Endothelial cell of umbilical vein (primary cell): ENCODE measurements around the gene RGSL1. TPM values are rescaled to one million over a fixed set of nuclear protein-coding genes. Genes with fewer than 3 reads are reported as not detected.

ENCODE experiments used
- Bru-seq: library from RNA; stranded (reverse); fragments of 400-500 nt; gene quantifications from one replicate; lab custom pipeline; 2021; lab: Mats Ljungman, UMichigan
- BruChase-seq, 2 experiments: library from RNA; stranded (reverse); fragments of 400-500 nt; gene quantifications; one replicate each; lab custom pipeline; 2021; lab: Mats Ljungman, UMichigan
- BruUV-seq: library from RNA; stranded (reverse); fragments of 400-500 nt; replicated peaks from 2 replicates; lab custom pipeline; 2021; lab: Mats Ljungman, UMichigan
- CTCF ChIA-PET: fragments of 300-600, 350-600 bp; sonication (Branson Sonifier 250); formaldehyde crosslinking; loops from one replicate; lab custom pipeline; 2021; ENCODE audit warnings: antibody characterized with exemption, inconsistent platforms; lab: Charles Lee
- POLR2A ChIA-PET: fragments of 300-600, 350-600 bp; sonication (Branson Sonifier 250); formaldehyde crosslinking; loops from one replicate; lab custom pipeline; 2021; ENCODE audit warnings: antibody characterized with exemption, inconsistent platforms; lab: Charles Lee
- DNase-seq: peaks from one replicate; pipeline ENCODE4 v3.0.0-alpha.2; 2011; ENCODE audit warnings: low read depth, low spot score
- FAIRE-seq: peaks from 2 replicates; lab custom pipeline; 2011; peaks lifted over from hg19 to GRCh38; lab: Jason Lieb, UNC
- H2AFZ ChIP-seq: 2 replicates; pipeline ENCODE4 v1.6.0; 2012; ENCODE audit warnings: low read depth, low read length, control low read depth, inconsistent platforms
- H3K27ac ChIP-seq: 2 replicates; pipeline ENCODE4 v1.5.1; 2011; ENCODE audit warnings: low read depth, mild to moderate bottlenecking, control low read depth, low read length, moderate library complexity; ENCODE audit not compliant: insufficient read depth
- H3K27me3 ChIP-seq, 2 experiments: 2 replicates each; pipeline versions ENCODE4 v1.6.0 to v1.6.1; 2011; ENCODE audit warnings: low read length in 2 of 2, mixed read lengths in 1 of 2; ENCODE audit not compliant: control insufficient read depth in 2 of 2, insufficient read depth in 2 of 2
- H3K36me3 ChIP-seq, 2 experiments: 2 replicates in 1 of 2; 3 replicates in 1 of 2; pipeline ENCODE4 v1.5.1; 2011; ENCODE audit warnings: low read length in 2 of 2, mild to moderate bottlenecking in 1 of 2, moderate library complexity in 1 of 2; ENCODE audit not compliant: control insufficient read depth in 2 of 2, insufficient read depth in 2 of 2; ENCODE audit errors: extremely low read depth in 1 of 2
- H3K4me1 ChIP-seq: 3 replicates; pipeline ENCODE4 v1.5.1; 2011; ENCODE audit warnings: mild to moderate bottlenecking, low read length; ENCODE audit not compliant: control insufficient read depth, insufficient read depth; ENCODE audit errors: extremely low read depth
- H3K4me2 ChIP-seq: 2 replicates; pipeline ENCODE4 v1.6.1; 2011; ENCODE audit warnings: low read length, control low read depth, mixed read lengths; ENCODE audit not compliant: insufficient read depth
- H3K4me3 ChIP-seq, 3 experiments: fragments of 200-600 bp in 1 of 3; sonication (generic), shearing (Covaris generic) in 1 of 3; replicated peaks in 1 of 3; 2 replicates each; pipeline ENCODE4 v1.5.1; 2011 to 2016; ENCODE audit warnings: control low read depth in 3 of 3, low read length in 3 of 3, mild to moderate bottlenecking in 2 of 3, inconsistent platforms in 1 of 3, low read depth in 1 of 3, moderate library complexity in 1 of 3; ENCODE audit not compliant: insufficient read depth in 1 of 3
- H3K79me2 ChIP-seq: 2 replicates; pipeline ENCODE4 v1.6.0; 2012; ENCODE audit warnings: low read length, inconsistent platforms; ENCODE audit not compliant: control insufficient read depth, insufficient read depth
- H3K9ac ChIP-seq: replicated peaks from 2 replicates; pipeline ENCODE3; 2011; ENCODE audit warnings: low read length, control low read depth; ENCODE audit not compliant: insufficient read depth; ENCODE audit errors: extremely low read depth
- H3K9me1 ChIP-seq: replicated peaks from 3 replicates; pipeline ENCODE4 v1.6.0; 2011; ENCODE audit warnings: mild to moderate bottlenecking, low read length; ENCODE audit not compliant: control insufficient read depth, insufficient read depth; ENCODE audit errors: extremely low read depth
- H3K9me3 ChIP-seq: replicated peaks from 2 replicates; pipeline ENCODE4 v1.5.1; 2012; ENCODE audit warnings: low read length, inconsistent platforms; ENCODE audit not compliant: control insufficient read depth, insufficient read depth
- H4K20me1 ChIP-seq: replicated peaks from 2 replicates; pipeline ENCODE3; 2011; ENCODE audit warnings: mild to moderate bottlenecking, low read length; ENCODE audit not compliant: control insufficient read depth, insufficient read depth; ENCODE audit errors: extremely low read depth
- CTCF ChIP-seq, 2 donors: IDR thresholded peaks; 1 replicate in 1 of 2; 2 replicates in 1 of 2; pipeline ENCODE4 v1.5.1; 2011; ENCODE audit warnings: low read length in 2 of 2, mild to moderate bottlenecking in 2 of 2, moderate library complexity in 2 of 2, control low read depth in 1 of 2, inconsistent platforms in 1 of 2, low read depth in 1 of 2; ENCODE audit not compliant: insufficient read depth in 1 of 2; ENCODE audit errors: extremely low read depth in 1 of 2
- EZH2 ChIP-seq: IDR thresholded peaks from 2 replicates; pipeline ENCODE4 v1.6.1; 2012; ENCODE audit warnings: borderline replicate concordance, low read depth, mild to moderate bottlenecking, moderate library complexity, low read length, inconsistent platforms; ENCODE audit not compliant: severe bottlenecking
- FOS ChIP-seq: IDR thresholded peaks from 2 replicates; pipeline ENCODE4 v1.6.1; 2011; ENCODE audit warnings: mild to moderate bottlenecking, low read length, moderate library complexity, borderline replicate concordance; ENCODE audit not compliant: insufficient read depth
- GATA2 ChIP-seq: IDR thresholded peaks from 2 replicates; pipeline ENCODE4 v1.7.0; 2011; ENCODE audit warnings: low read depth, mild to moderate bottlenecking, moderate library complexity, mixed read lengths, low read length; ENCODE audit not compliant: insufficient read length, insufficient read depth
- JUN ChIP-seq: IDR thresholded peaks from 2 replicates; pipeline ENCODE4 v1.6.1; 2011; ENCODE audit warnings: borderline replicate concordance, low read depth; ENCODE audit not compliant: insufficient read length, insufficient read depth
- MYC ChIP-seq: IDR thresholded peaks from one replicate; pipeline ENCODE4 v1.6.1; 2011; ENCODE audit warnings: mild to moderate bottlenecking, low read depth, low read length
- POLR2A ChIP-seq: IDR thresholded peaks from 2 replicates; pipeline ENCODE4 v1.6.1; 2012; ENCODE audit warnings: low read depth, mild to moderate bottlenecking, control low read depth, low read length
- POLR2AphosphoS5 ChIP-seq: IDR thresholded peaks from 2 replicates; pipeline ENCODE4 v1.6.1; 2012; ENCODE audit warnings: low read depth, mild to moderate bottlenecking, control low read depth, low read length, moderate library complexity; ENCODE audit not compliant: insufficient read depth
- dilution Hi-C: fragments of 300-500 bp; cut with MboI; formaldehyde crosslinking; loops from one replicate; pipeline ENCODE4 v1.15.0; 2019; ENCODE audit warnings: low sequenced_read_pairs; ENCODE audit not compliant: extremely low pct_ligation_motif_present
- intact Hi-C: fragments of 100-400 bp; cut with micrococcal nuclease; formaldehyde crosslinking; loops from one replicate; pipeline ENCODE4 v1.10.0; 2022
- long read RNA-seq: library from polyadenylated mRNA; stranded (forward); transcript quantifications from one replicate; pipeline ENCODE4 v2.0.0, GENCODE V29; 2021
- polyA minus RNA-seq, 3 experiments: library from RNA; depleted of rRNA, polyadenylated mRNA; stranded (reverse); fragments of >200 nt; gene quantifications; 1 replicate in 1 of 3; 2 replicates in 2 of 3; pipeline ENCODE4 v1.2.3, GENCODE V29; 2011
- polyA plus RNA-seq, 4 experiments: library from polyadenylated mRNA; depleted of rRNA in 3 of 4; stranded (reverse) in 3 of 4; unstranded in 1 of 4; fragments of >200 nt; gene quantifications; 2 replicates each; pipeline versions ENCODE4 v1.2.1 to v1.2.3, GENCODE V29; 2011 to 2012; ENCODE audit warnings: missing spikeins in 1 of 4
- total RNA-seq: library from RNA; stranded (reverse); gene quantifications from 2 replicates; pipeline ENCODE4 v1.2.3, GENCODE V29; 2021
- TF ChIP-seq, protein P1 (sequence below): IDR thresholded peaks from 2 replicates; pipeline ENCODE4 v1.6.1; 2011; ENCODE audit not compliant: insufficient read depth, insufficient read length

The RGSL1 gene
- total RNA-seq, result not detected in 2 replicates
- not detected in 2 replicates for polyA plus RNA-seq
- not detected in 2 replicates for polyA plus RNA-seq (2011; cell fraction: cytosol; rRNA removed)
- not detected in 2 replicates for polyA plus RNA-seq (2011; cell fraction: nucleus; rRNA removed)
- not detected in 2 replicates for polyA plus RNA-seq (2012)
- polyA minus RNA-seq, result not detected in 2 replicates
- not detected for polyA minus RNA-seq (2011; cell fraction: cytosol; rRNA and poly(A)+ RNA removed)
- not detected in 2 replicates for polyA minus RNA-seq (2011; cell fraction: nucleus; rRNA and poly(A)+ RNA removed)
- percentile 1 among the genes with signal in this experiment for Bru-seq, nascent RNA
- not detected for BruChase-seq, experiment 1, labeled RNA remaining after a 6-hour chase
- percentile 1 among the genes with signal in this experiment for BruChase-seq, experiment 2, labeled RNA remaining after a 2-hour chase
- long read RNA-seq, result 0 reads

- Histone ChIP-seq H3K27ac (no peak within 1 kb of the TSS), H3K36me3 (no peaks in the 10 kb centered on the region), H3K4me1 (no peaks in the 10 kb centered on the region), H3K9ac (no peak within 1 kb of the TSS), H3K9me3 (no peaks in the 10 kb centered on the region), H3K27me3 (no peaks in the 10 kb centered on the region), H2AFZ (no peak within 1 kb of the TSS), H3K4me3 (no peak within 1 kb of the TSS), H3K79me2 (no peaks in the 10 kb centered on the region), H3K4me2 (no peak within 1 kb of the TSS), H4K20me1 (no peaks in the 10 kb centered on the region), H3K9me1 (no peaks in the 10 kb centered on the region)
- no TSS peak for BruUV-seq
- TF ChIP-seq CTCF (IDR thresholded peaks at IDR 0.05; ENCODE audit: extremely low read depth in 1 of 2, insufficient read depth in 1 of 2, low read depth in 1 of 2, low read length in 2 of 2), result no peak
- no peak for TF ChIP-seq MYC
- TF ChIP-seq FOS, result no peak
- TF ChIP-seq POLR2AphosphoS5, result no peak
- TF ChIP-seq POLR2A, result no peak
- TF ChIP-seq JUN, result no peak
- TF ChIP-seq, protein P1, sequence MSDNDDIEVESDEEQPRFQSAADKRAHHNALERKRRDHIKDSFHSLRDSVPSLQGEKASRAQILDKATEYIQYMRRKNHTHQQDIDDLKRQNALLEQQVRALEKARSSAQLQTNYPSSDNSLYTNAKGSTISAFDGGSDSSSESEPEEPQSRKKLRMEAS, result no peak
- TF ChIP-seq GATA2, result no peak
- TF ChIP-seq EZH2, result no peak
- FAIRE-seq (no peak), DNase-seq (no peak)
- ChIA-PET CTCF (no interaction called here), POLR2A (no interaction called here)
- dilution Hi-C loops (no loop called here), intact Hi-C loops (no loop called here)
Observed at GRCh38 chr1:182450087-182450486, at the start of gene RGSL1. RGSL1 (plus strand) TSS chr1:182450146; CDS start chr1:182450166, 20 bp downstream.
